GM12891 (cell line): Measurements from ENCODE around the gene ZFHX2.

Experiments used
- POLR2A ChIP-seq: IDR thresholded peaks from 2 replicates; pipeline ENCODE4 v1.6.1; 2011; ENCODE audit warnings: low read depth, low read length, control low read depth
- TAF1 ChIP-seq: IDR thresholded peaks from 2 replicates; pipeline ENCODE4 v1.6.1; 2011; ENCODE audit warnings: low read depth, low read length, control low read depth

DNA sequence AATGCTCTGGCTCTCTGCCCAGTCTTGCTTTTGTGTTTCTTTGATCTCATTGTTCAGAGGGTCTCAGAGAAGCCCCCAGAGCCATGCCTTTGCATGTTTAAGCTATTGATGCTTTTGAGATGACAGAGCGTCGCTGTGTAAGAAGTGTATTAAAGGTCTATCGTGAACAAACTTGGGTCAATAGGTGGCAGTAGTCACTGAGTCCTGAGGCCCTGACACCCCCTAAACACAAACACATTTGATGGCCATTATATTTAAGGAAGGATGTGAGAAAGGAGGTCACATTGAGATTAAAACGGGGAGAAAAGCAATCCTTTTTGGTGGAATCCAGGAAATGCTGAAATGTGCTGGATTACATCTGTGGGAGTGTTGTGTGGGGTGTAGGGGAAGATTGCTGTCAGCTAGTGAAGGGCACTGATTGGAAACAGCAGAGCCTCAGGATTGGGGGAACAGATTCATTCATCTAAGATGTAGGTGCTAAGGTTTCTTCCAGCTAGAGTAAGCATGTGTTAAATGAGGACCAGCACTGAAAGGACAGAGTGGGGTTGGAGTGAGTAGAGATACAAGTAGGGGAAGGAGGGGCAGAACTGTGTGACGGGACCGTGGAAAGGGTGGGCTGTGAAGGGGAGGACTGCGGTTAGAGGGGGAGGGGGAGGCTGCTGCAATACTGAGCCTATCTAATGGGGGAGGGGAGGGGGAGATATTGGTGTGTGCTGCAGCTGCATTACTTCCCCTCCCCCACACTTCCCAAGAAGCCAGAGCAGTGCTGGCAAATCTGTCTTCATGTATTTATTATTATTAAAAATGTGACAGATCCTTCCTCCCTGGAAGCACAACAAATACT, 69.4 kb downstream of the ZFHX2 start:
- TF ChIP-seq TAF1 (no peak), POLR2A (no peak)
